Myocyte (in vitro differentiated cells): Measurements from ENCODE around the gene CACNA2D2. TPM values are rescaled to one million over a fixed set of nuclear protein-coding genes. Genes with fewer than 3 reads are reported as not detected.

Experiments
- DNase-seq: peaks from one replicate; pipeline ENCODE4 v3.0.0-alpha.2; 2012; ENCODE audit warnings: low read depth
- total RNA-seq: library from RNA; depleted of rRNA; stranded (reverse); fragments of >200 nt; gene quantifications from 2 replicates; pipeline ENCODE4 v1.2.3, GENCODE V29; 2014

The CACNA2D2 gene
- total RNA-seq, 1 donor from 2014 or later, result not detected

DNA sequence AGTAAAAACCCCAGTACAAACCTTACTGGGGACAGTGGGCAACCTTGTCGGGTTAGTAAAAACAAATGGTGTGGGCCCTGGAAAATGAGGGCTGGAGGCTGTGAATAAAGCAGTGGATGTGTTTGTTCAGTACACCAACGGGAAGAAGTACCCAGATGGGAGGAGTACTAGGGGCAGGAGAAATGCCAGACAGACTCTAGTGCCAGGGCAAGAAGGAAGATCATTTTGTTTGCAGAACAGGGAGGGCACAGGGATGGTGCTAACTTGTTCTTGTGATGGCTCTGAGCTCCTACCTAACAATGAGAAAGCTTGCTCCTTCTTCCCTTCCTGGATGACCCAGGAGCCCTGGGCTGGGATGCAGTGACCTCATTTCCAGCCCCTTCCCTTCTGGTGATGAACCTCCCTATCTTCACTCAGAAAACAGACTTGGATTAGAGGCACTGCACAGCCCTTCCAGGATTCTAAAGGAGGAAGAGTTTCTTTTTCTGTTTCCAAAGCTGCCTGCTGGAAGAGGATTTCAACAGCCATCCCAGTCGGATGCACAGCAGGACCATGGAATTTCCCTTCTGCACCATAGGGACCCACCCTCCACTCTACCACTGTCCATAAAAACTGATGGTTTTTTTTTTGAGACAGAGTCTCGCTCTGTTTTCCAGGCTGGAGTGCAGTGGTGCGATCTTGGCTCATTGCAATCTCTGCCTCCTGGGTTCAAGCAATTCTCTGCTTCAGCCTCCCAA, 168.9 kb downstream of the CACNA2D2 start:
- no peak for DNase-seq

DNA sequence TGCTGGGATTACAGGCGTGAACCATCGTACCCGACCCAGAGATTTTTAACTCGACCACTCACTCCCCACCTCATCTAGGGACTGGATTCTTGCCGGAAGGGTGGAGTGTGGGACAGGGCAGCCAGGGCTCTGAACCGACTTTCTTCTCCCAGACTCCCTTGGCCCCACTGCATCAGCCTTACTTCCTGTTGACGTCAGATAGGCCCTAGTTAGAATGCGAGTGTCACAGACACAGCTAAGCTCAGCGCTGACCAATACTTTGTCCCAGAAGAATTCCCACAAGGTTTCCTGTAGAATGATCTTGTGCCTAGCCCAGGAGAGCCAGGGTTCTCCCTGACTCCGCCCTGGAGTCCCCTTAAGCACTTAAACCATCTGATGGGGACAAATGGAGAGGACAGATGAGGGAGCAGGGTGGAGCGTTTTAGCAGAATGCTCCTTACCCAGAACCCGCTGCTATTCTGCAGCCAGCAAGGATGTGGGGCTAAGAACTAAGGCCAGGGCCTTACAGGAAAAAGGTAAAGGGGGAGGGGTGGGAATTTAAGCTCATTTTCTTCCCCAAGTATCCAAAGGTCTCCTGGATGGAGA, 169.6 kb downstream of the CACNA2D2 start:
- no peak for DNase-seq

DNA sequence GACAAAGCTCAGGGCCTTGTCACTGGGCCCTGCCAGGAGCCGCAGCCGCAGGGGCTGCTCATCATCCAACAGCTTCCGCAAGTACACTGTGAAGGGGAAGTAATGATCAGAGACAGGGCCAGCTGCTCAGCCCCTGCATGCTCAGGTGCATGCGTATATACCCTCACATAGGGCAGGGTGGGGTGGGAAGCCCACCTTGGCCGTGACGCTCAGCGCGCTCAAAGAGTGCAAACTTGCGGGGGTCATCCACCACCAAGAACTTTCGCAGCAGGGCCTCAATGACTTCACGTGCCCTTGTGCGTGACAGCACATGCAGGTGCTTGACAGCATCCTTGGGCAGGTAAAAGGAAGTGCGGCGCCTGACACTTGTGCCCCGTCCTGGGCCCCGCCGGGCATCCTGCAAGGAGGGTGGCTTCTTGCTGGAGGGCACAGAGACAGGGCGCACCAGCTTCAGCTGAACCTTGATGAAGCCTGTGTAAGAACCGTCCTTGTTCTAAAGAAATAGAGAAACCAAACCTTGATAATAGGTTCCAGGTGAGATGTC, 172.0 kb downstream of the CACNA2D2 start:
- DNase-seq, result no peak

DNA sequence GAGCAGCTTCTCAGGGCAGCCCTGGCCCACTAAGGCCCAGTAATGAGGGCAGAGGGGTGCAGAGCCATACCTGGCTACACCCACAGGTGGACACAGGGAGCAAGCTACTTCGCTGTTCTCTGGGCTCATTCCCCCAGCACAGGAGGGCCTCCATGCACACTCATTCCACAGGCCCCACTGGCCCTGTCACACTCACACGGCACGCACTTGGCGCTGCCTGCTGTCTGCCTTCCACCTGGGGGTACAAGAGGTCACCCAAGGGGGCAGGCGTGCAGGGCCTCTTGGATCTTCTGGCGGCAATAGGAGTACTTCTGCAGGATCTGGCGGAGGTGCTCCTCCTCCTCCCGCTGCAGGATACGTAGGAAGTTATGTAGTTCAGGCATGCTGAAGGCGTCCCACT, 173.1 kb downstream of the CACNA2D2 start:
- DNase-seq, result no peak

DNA sequence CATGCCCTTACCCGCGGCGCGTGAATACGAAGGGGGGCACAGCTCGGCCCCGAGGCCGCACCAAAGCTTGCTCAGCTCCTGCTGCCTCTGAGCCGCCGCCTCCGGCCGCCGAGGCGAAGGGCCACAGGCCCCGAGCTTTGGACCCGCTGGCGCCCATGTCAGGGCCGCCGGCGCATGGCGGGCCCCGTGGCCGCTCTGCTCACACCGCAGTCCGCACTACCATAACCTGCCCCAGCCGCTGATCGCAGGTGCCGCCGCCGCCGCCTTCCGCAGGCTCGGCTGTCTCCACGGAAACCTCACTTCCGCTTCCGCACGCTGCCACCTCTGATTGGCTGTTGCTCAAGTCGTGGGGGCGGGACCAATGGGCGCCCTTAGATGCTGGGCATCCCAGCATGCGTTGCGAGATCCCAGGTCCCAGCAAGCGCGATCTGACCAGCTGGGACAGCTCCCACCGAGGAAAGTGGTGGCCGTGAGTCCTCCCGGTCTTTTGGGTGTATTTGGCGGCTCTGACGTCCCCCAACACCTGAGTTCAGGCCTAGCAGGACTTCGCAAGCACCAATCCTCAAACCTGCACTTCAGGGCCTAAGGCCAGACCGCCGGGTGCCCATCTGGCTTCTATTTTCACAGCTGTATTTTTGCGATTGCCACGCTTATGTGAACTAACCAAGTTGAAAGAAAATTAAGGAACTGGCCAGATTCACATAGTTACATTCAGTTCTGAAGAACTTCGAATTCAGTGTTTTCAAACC, 175.3 kb downstream of the CACNA2D2 start, which contains the start of gene TUSC2:
TSS of gene TUSC2 (minus strand) at position 281 of the 749 bp plus-strand sequence. CDS start at position 157, 124 bp downstream.
- DNase-seq, result peak; percentile 98

DNA sequence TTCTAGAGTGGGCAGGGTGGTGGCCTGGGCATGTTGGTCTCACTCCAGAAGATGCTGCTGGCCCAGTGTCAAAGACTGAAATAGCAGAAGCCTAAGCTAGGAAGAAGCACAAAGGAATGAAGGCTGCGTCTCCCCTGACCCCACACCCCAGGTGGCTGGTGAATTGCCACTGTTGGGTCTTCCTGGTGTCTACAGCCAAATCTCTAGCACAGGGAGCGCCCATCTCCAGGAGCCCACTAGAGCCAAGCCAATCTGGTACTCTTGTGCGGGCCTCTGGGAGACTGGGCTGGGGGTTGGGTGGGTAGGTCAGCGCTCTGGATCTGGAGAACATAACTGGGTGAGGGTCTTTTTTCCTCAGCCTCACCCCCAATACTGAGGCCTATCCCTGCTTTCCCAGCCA, 176.3 kb downstream of the CACNA2D2 start:
- no peak for DNase-seq

DNA sequence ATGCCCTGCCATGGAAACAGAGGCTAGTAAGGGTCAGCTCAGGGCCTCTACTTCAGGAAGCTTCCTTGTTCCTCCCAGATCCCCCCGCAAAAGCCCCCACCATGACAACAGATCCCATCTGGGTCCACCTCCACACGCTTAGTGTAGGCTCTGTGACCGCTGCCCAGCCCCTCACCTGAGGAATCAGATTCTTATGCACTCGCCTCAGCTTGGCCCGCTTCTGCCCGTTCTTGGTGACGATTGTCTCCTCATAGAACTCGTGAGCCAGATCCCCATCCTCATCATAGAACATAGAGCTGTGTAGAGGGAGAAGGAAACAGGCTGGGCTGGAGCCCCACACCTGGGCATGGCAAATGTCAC, 177.3 kb downstream of the CACNA2D2 start:
- no peak for DNase-seq

DNA sequence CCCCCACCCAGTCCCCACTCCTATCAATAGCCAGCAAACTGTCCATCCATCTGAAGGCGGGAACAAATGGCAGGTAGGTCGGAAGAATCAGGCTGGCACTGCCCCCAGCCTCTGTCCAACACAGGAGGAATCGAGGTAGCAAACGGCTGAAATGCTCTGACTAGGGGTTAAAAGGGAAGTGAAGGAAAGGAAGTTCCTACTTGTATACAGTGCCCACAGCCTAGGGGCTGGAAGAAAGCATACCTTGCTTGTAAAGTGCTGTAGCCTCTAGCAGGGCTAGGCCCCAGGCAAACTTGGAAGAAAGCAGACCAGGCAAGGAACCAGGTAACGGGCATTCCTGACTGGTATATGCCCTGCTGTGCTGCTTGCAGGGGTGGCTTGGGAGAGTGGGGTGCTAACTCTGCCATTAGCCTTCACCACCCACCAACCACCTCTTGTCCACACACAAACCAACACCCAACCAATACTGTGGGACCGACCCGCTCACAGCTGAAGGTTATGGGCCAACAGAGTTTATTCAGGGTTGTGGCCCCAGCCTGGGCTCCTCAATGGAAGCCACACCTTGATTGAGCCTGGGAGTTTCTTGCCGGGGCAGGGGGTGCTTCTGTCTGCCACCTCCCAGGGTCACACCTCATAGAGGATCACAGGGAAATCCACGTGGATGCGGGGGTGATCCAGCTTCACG, 177.8 kb downstream of the CACNA2D2 start:
- no peak for DNase-seq

DNA sequence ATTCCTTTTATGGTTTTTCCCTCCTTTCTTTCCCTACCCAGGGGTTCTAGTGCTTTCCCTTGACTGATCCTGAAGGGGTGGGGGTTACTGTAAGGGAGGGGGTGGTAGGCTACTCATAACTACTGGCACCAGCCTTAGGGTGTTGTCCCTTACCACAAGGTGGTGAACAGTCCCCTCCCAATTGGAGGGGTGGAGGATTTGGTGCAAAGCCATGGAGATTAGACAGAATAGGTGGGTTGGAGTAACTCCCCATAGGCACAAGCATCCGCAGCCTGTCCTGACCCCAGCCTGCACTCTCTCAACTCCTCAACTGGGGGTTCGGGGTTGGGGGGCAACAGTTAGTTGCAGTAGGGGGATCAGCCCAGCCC, 178.3 kb downstream of the CACNA2D2 start:
- no peak for DNase-seq

DNA sequence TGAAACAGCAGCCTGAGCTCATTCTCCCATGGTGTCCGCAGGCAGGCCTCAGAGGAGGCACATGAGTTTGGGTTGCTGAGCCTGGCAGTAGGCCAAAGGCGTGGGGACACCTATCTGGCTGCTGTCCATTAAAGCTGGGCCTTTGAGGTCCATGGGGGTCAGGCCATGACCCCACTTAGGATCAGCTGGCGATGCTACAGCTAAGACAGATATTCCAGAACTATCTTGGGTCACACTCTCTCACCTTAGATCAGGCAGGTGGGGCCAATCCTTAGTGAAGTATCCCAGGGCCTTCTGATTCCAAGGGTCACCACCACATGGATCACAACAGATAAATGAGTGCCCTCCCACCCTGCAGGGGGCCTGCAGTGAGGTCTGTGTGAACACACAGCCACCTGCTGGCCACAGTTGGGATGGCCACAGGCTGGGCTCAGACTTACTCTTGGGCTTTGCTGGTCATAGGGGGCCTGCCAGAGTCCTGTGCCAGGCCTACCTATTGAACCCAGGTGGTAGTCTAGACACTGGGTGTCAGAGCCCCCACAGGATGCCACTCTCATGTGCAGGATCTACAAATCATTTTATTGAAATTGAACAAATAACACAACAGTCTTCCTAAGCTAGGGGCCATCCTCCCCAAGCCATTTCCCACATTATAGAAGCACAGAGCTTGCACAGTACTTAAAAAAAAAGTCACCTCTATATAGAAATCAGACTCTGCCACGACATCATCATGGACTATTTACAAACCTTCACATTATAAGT, 178.9 kb downstream of the CACNA2D2 start:
- DNase-seq, result peak; percentile 73

DNA sequence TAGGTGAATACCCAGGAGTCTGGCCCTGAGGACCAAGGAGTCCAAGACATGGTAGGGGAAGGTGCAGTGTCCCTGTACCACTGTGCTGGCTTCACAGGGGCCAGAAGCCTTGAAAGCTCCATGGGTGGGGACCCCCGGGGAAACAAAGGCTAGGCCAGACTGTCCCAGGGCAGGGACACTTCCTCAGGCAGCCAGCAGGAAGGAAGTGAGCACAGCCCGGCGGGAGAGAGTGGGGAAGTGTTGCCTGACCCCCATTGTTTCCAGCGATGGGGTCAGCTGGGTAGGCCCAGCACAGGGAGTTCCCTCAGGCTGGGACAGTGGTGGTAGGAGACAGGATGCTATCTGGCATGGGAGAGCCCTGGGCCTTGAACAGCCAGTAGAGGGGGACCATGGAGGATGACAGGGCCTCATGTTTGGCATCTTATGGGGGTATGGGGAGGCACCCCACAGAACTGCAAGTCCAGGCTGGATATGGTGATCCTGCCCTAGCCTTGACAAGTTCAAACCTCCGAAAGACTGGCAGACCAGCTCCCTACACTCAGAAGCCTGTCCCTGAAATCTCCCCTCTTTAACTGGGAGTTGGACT, 179.7 kb downstream of the CACNA2D2 start:
- no peak for DNase-seq

DNA sequence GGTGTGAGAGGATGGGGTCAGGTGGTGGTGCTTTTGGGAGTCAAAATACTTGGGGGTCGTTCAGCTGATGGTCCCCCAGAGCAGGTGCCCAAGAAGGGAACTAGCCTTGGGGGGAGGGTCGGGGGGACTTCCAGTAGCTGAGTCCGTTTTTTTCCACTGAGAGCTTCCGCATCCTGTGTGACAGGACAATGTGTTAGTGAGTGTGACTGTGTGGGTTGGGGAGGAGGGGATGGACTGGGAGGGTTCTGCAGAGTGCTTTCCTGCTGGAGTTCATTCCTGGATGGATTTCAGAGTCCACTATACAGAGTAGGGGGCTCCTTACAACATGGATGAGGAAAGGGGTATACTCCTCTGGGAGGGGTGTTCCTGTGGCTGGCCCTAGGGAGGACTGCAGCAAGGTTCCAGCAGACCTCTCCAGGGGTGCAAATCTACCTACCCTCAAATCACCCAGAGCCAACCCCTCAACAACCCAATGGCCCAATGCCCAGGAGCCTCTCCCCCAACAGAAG, 180.3 kb downstream of the CACNA2D2 start:
- no peak for DNase-seq

DNA sequence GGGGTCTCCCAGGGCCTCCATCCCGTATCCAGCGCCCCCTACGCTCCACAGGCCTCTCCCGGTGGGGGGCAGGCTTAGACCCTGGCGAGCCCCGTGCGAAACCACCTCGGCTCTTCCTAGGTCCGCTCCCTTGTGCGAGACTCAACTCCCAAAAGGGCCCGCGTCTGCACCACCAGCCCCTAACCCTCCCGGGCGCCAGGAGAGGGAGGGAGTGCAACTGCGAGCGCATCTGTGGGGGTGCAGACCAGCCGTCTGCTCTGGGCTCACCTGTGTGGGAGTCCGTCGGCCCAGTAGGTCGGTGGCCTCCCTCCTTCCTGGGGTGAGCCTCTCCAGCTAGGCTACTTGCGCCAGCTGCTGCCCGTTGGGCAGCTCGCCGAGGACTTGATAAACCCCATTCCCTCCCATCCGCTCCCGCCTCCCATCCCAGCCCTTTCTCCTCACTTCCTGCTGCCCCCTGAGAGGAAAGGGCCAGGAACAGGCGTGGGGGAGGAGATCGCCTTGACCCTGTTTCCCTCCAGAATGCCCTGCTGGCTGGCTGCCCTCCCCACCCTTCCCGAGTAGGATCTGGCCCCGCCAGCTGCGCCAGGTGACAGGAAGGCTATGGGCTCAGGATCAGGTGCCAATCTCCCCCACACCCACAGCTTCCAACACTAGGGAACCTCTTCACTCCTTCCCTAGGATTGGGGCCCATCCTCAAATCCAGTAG, 180.9 kb downstream of the CACNA2D2 start, which contains the start of gene HYAL2:
TSS of gene HYAL2 (minus strand) at position 360 of the 706 bp plus-strand sequence. CDS start 2,256 bp downstream, outside the sequence.
- no peak for DNase-seq

DNA sequence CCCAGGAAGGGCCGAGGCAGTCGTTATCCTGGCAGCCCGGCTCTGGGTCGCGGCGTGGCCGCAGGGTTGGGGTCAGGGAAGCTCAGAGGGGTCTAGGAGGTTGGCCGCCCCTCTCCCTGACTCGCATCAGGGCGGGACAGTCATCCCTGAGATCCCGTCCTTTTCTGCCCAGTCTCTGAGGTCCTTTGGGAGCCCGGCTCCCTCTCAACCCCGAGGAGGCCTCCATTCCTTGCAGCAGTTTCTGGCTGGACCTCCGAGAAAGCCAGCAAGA, 181.4 kb downstream of the CACNA2D2 start:
- no peak for DNase-seq

DNA sequence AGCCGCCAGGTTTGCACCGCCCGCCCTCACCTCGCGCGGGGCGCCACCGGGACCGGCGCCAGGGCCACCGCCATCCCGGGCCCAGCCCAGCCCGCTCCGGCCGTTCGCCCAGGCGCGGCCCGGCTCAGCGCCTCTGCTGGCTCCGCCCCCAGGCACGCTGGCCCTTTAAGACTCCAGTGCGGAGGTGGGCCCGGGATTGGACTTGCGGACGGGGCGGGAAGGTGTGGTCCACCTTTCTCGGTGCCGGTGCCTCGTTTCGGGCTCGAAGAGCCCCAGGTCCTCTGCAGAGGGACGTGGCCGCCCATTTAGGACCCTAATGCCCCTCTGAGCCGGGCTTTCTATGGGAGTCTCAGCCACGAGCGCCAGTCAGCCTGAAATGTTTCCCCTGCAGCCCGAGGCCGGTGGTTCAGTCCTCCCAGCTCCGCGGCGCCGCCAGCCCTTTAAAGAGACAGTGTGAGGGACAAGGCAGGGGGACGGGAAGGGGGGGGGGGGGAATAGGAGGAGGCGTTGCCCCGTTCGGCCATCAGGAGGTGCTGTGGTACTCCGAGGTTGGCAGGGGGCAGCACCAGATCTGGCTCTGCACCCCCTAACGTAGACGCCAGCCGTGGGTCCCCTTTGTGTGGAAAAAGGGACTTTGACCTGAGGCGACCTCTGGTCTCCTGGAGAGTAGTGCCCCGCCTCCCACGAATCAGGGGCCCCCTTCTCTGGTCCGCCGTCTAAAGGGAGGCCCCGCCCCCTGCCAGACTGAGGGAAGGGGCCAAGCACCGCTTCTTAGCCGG, 181.9 kb downstream of the CACNA2D2 start:
- peak; percentile 93 for DNase-seq

DNA sequence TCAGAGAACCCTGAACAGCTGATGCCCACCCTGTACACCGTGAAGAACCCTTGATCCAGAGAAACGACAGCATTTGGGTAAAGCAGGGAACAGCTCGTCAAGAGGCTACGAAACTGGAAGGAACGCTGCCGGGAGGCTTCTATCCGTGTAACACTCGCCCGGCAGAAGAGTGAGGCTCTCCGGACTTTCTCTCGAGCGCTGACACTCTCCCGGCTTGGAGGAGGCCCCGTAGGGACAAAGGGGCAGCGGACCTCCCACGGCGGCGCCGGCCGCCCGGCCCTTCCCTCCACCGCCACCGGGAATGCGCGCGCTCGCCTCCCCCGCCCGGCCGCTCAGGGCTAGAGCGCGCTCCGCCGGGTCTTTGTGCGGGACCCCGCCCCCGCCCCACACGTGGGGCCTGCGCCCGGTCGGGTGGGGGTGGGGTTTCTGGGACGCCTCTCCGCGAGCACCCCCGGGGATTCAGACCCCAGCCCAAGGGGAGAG, 182.5 kb downstream of the CACNA2D2 start:
- peak; percentile 84 for DNase-seq

DNA sequence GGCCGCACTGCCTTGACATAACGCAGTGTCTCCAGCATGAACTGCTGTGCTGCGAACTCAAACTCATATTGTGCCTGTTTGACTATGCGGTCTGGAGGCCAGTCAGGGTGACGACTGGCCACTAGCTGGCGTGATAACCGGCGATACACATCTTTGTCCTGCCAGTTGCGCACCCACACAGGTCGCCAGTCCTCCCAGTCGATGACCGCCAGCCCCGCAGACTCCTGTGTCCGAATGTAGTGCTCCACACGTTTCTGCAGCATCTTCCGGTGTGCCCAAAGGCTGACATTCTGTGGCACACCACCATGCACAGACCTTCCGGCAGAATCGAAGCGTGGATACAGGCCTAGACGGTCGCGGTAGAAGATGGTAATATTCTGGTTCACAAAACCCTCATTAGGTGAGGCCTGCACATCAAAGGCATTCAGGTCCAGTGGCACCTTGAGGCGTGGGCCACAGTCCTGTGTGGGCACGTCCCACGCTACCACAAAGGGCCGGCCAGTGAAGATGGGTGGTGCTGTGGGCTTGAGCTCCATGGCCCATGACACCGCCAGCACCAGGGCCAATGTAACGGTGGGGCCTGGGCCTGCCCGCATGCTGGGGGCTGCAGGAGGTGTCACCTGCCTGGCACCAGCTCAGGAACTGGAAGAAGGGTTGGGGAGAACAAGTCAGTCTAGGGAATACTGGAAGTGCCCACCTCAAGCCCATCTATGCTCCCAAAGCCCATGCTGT, 183.4 kb downstream of the CACNA2D2 start:
- no peak for DNase-seq
